Kidney (tissue), 14 donors: ENCODE measurements around the gene TAF9B. TPM values are rescaled to one million over a fixed set of nuclear protein-coding genes. Genes with fewer than 3 reads are reported as not detected.

Experiments used
- DNase-seq, 5 donors: peaks; one replicate each; pipeline ENCODE4 v3.0.0-alpha.2; 2013 to 2020
- FAIRE-seq: peaks from 2 replicates; lab custom pipeline; 2012; peaks lifted over from hg19 to GRCh38; lab: Jason Lieb, UNC
- H3K27ac ChIP-seq, 2 donors: one replicate each; pipeline ENCODE4 v1.7.0; 2013; ENCODE audit warnings: low read depth in 2 of 2, low read length in 2 of 2, inconsistent platforms in 1 of 2
- H3K27me3 ChIP-seq: one replicate; pipeline ENCODE4 v1.7.1; 2013; ENCODE audit warnings: low read length, inconsistent platforms; ENCODE audit not compliant: control insufficient read depth, insufficient read depth
- H3K36me3 ChIP-seq, 3 donors: one replicate each; pipeline versions ENCODE4 v1.7.0 to v1.7.1; 2013; ENCODE audit warnings: low read length in 3 of 3, control low read depth in 1 of 3, inconsistent platforms in 1 of 3; ENCODE audit not compliant: insufficient read depth in 3 of 3, control insufficient read depth in 2 of 3
- H3K4me1 ChIP-seq, 3 donors: one replicate each; pipeline versions ENCODE4 v1.7.0 to v1.7.1; 2013; ENCODE audit warnings: low read length in 3 of 3, inconsistent platforms in 1 of 3, low read depth in 1 of 3; ENCODE audit not compliant: control insufficient read depth in 2 of 3, insufficient read depth in 2 of 3
- H3K4me3 ChIP-seq, 3 donors: one replicate each; pipeline versions ENCODE4 v1.7.0 to v1.8.1; 2013; ENCODE audit warnings: low read length in 3 of 3, control low read depth in 1 of 3, inconsistent platforms in 1 of 3
- H3K9ac ChIP-seq, 3 donors: one replicate each; pipeline versions ENCODE4 v1.7.0 to v1.7.1; 2013; ENCODE audit warnings: low read length in 3 of 3, control low read depth in 1 of 3, inconsistent platforms in 1 of 3
- H3K9me3 ChIP-seq, 3 donors: one replicate each; pipeline versions ENCODE4 v1.7.0 to v1.7.1; 2013; ENCODE audit warnings: low read length in 3 of 3, control low read depth in 1 of 3, inconsistent platforms in 1 of 3; ENCODE audit not compliant: control insufficient read depth in 2 of 3, insufficient read depth in 1 of 3
- CTCF ChIP-seq: IDR thresholded peaks from 3 replicates; pipeline ENCODE4 v1.5.1; 2012; ENCODE audit warnings: mild to moderate bottlenecking, moderate library complexity, borderline replicate concordance; ENCODE audit not compliant: insufficient read depth; ENCODE audit errors: extremely low read depth
- intact Hi-C: fragments of 100-400 bp; cut with DNase I; formaldehyde crosslinking; loops from one replicate; pipeline ENCODE4 v1.11.1; 2022
- polyA plus RNA-seq: library from polyadenylated mRNA; stranded (reverse); fragments of 350-450 nt; fragmentation: Illumina TruSeq; extraction: RNeasy Lipid Tissue Mini Kit (QIAGEN cat#74804); gene quantifications from one replicate; pipeline ENCODE4 v1.2.3, GENCODE V29; 2014; ENCODE audit warnings: low read depth, low replicate concordance; ENCODE audit not compliant: insufficient read depth
- total RNA-seq: library from RNA; stranded (reverse); fragmentation: NEBNext Ultra II Directional; extraction: Animal tissue kit (Norgen Biotek cat#: 25700); gene quantifications from one replicate; pipeline ENCODE4 v1.2.1, GENCODE V29; 2021
- donor health status: control.
- donor health status: control.
- donor health status: control.
- donor health status: control.
- donor health status: control.
- donor health status: DM: yes; HTN: yes; CAD: no.
- donor health status: Normal renal cell carcinoma (clear cell type).

Gene TAF9B
- total and polyA plus RNA-seq, 2 donors from 2014 or later: 14.0 to 23.3 TPM

- Histone ChIP-seq H3K4me1 (peaks cover 0 to 22% (median 18%) of the 10 kb centered on the region in 3 donors), H3K4me3 (no peak overlapping the region), H3K9ac (no peak overlapping the region), H3K36me3 (peaks cover 0 to 21% (median 0%) of the 10 kb centered on the region in 3 donors), H3K27me3 (no peaks in the 10 kb centered on the region), H3K9me3 (no peaks in the 10 kb centered on the region), H3K27ac (no peak overlapping the region)
- intact Hi-C loops: no loop called here
- FAIRE-seq (no peak), DNase-seq (no peak)
- TF ChIP-seq CTCF: no peak
Measured at GRCh38 chrX:78109458-78109857, 30.0 kb downstream of the TAF9B start.

- FAIRE-seq (no peak), DNase-seq (no peak)
- Histone ChIP-seq H3K27ac (no peak overlapping the region), H3K9ac (no peak overlapping the region), H3K4me1 (peaks cover 0 to 22% (median 18%) of the 10 kb centered on the region in 3 donors), H3K27me3 (no peaks in the 10 kb centered on the region), H3K36me3 (peaks cover 0 to 3% (median 0%) of the 10 kb centered on the region in 3 donors), H3K4me3 (peak overlapping the region in 2 of 3 donors; percentile 88 to 98), H3K9me3 (no peaks in the 10 kb centered on the region)
- intact Hi-C loops: no loop called here
- TF ChIP-seq CTCF: no peak
Measured at GRCh38 chrX:78106651-78106986, 32.8 kb downstream of the TAF9B start.

DNA sequence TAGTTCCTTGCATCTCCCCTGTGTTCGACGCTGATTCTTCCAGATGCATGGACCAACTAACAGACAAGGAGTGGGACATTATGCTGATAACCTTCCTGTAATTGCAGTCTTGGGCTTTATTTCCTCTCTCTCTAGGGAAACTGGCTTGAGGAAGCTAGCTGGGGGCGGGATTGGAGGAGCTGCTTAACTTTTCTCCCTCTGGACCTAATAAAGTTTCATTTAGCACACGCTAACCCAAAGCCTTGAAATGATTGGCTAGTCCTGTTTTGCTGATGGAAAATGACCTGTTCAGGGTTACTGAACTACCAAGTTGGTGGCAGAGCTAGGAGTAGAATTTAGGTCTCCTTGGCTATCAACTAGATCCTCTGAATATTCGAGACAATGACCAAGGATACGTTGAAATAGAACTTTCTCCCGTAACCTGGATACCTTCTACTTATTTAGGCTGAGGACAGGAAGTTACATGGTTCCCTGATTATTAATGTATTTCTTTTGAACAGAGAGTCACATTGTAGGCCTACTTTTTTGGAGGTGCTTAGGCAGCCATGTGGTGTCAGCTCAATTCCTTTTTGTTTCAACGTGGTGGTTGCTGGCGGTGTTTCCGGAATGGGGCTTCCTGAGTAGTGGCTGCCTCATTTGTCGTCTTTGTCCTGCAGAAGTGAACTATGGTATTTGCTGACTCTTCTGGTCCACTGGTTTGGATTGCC, 33.4 kb downstream of the TAF9B start:
- FAIRE-seq: no peak
- Histone ChIP-seq H3K36me3 (peaks cover 0 to 3% (median 0%) of the 10 kb centered on the region in 3 donors), H3K4me3 (peak overlapping the region in 2 of 3 donors; percentile 88 to 98), H3K9me3 (no peaks in the 10 kb centered on the region), H3K9ac (peak overlapping the region in 1 of 3 donors; percentile 82), H3K4me1 (peaks cover 0 to 22% (median 18%) of the 10 kb centered on the region in 3 donors), H3K27me3 (no peaks in the 10 kb centered on the region), H3K27ac (peak overlapping the region in 1 of 2 donors; percentile 98)
- DNase-seq: no peak
- TF ChIP-seq CTCF: no peak
- intact Hi-C loops: no loop called here
